C1 segment of cervical spinal cord (tissue), 14 donors: ENCODE measurements around the gene SPRY2.
A peak's percentile ranks its signal among the peaks of the same experiment; 100 is the strongest.
"Not testable (repeated sequence)": the region's sequence is repeated elsewhere in the genome, so short reads cannot be mapped to it uniquely, and the experiment has no call there.

Source experiments
- DNase-seq, 14 donors: peaks; one replicate each; lab custom pipeline; 2025; lab: John Stamatoyannopoulos, UW

The SPRY2 gene

DNA sequence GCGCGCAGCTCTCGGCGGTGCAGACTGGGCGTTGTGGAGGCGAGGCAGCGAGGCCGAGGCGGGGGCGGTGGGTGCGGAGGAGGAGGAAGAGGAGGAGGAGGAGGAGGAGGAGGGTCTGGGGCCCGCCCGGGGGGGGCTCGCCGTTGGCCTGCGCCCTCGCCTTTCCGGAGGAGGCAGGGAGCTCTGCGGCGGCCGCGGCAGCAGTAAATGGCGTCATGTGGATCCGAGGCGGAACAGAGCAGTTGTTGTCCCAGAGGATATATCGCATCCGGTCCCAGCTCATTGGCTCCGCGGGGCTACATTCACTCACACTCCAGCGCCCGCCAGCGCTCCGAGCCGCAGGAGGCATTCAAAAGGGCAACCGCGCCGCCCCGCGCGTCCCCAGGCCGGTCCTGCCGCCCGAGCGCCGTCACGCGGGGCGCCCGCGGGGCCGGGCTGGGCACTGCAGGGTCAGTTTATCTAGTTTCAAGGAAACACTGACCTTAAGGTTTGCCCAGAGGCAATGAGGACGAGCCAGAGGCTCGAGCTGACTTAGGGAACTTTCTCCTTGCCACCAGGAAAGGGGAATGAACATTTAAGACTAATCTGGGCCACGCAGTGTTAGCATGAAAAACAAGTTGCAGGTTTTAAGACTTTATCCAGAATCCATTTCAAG, at the start of gene SPRY2:
Gene SPRY2 (minus strand): TSS at position 26 of the 655 bp plus-strand sequence. CDS start 3,421 bp downstream, outside the sequence.
- DNase-seq = peak; percentile 42 to 97 (median 90)

GRCh38 chr13:80390338-80390737, 49.4 kb upstream of the SPRY2 start:
- DNase-seq = no peak

- no peak for DNase-seq
These were observed 48.4 kb upstream of the SPRY2 start for GRCh38 chr13:80389073-80390038.

GRCh38 chr13:80388506-80388905, 47.6 kb upstream of the SPRY2 start:
- no peak for DNase-seq

DNA sequence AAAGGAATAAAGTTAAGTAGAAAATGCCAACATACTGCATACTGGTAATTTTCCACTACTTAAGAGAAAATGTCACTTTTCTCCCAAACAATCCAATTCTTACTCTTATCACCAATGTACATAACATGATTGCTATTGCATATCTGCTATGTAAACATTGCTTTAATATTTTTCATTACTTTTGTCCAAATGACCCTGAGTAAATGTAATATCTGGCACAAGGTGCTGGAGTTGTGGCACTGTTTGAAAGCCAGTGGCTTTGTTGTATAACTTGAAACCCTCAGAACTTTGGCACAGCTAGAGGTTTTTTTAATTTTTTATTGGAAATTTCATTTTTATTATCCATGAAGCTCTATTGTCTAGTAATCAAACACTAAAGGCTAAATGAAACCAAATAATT, 45.7 kb upstream of the SPRY2 start:
- no peak for DNase-seq

- no peak for DNase-seq
These were observed 45.1 kb upstream of the SPRY2 start for GRCh38 chr13:80386002-80386401.

DNA sequence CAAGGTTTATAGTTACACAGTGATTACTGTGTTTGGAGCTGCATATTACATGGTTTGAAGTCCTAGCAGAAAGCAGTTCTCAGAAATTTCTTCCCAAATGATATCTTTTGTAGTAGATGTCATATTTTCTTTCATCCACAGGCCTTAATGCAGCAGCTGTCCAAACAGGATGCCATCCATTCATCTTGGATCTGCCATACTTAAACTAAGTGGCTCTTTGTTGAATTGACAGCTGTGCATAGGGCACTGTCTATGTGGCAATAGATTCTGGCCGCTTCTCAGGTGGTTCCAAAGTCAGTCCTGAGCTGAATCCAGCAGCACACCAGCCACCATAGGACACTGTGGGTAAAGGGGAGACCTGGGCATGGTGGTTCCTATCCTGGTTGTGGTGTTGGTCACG, 41.6 kb upstream of the SPRY2 start:
- no peak for DNase-seq

- DNase-seq = no peak
These were observed 38.3 kb upstream of the SPRY2 start for GRCh38 chr13:80379245-80379644.

DNA sequence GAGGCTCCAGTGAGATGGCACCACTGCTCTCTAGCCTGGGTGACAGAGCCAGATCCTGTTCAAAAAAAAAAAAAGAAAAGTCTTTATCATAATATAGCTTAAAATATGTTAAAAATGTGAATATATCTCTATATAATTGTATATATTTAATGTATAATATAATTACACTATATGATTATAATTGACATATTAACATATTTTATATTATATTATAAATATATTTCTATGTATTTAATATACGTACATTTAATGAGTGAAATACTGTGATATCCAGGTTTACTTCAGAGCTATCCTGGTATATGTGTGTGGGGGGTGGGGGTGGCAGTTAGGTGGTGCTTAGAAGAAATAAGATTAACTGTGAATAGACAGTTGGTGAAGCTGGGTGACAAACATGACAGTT, 35.6 kb upstream of the SPRY2 start:
- no peak for DNase-seq

DNA sequence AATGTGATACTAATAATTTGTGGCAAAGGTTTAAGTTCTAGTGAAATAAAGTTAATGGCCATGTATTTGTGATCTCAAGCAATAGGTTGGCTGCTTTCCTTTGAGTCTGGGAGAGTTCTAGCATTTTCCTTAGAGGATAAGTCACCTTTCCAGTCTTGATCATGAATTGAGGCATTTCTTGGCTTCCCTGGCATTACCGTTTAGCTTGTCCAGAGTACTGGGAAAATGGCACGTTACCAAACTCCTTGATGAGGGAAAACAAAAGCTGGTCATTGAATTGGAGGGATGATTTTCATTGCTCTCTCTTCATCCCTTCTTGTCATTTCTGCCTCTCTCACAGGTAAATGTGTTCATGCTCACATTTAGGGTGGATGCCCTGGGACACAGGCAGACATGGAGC, 34.0 kb upstream of the SPRY2 start:
- DNase-seq = no peak

DNA sequence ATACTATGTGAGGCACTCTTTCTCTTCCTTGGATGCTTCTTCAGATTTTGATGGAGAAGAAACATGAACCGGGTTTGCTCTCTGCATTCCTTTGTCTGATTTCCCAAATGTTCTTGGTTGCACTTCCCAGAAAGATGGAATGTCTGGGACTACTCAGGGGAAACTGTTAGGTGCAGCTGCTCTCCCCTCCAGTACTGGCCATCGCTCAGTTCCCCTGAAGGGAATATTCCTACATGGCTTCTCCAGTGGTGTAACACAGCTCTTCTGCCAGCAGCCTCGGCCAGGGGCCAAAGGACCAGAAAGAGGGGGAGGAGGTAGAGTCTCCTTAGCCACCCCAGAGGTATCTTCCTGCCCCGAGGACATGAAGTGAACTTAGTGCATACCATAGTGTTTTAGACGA, 33.5 kb upstream of the SPRY2 start:
- no peak for DNase-seq

DNA sequence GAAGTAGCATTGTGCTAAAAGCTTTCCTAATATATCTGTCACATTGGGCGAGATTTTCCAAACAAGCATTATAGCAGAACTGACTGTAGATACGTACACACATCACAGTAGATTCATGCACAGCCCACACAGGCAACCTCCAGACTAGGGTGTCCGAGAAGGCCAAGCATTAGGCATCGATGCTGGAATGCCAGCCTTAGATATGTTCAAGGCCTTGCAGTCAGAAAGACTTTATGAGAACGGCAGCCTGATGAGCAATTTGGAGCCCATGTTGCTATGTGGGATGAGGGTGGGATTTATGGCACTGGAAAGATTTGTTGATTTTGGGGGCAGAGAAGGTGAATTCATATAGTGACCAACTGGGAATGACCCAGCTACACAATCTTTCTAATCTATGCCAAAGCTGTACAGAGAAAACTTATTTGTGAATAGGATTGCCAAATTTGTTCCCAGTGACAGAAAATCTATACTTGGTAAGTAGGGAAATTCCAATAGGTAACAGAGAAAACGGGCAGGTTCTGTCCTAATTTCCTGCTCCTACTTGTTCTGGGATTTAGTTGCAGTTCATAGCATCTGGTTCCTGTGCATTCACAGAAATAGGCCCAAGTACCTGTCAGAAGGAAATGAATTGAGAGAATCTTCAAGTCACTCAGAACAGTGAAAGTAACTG, 31.0 kb upstream of the SPRY2 start:
- no peak for DNase-seq

DNA sequence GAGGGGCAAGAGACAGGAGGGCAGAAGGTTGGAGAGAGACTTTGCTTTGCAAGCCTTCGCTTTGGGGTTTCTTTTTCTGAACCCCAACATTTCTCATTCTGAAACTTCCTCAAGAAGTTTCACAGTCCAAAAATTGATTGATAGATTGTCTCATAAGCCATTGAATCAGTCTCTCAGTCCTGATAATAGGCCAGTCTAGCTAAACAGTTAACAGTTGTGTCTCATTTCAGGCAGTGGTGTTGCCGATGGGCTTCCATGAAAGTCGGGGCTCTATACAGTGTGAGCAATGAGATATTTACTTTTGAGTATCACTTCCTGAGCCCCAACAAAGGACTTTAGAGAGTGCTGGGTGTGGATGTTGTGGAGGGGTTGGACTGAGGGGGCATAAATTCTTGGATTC, 26.5 kb upstream of the SPRY2 start:
- DNase-seq = no peak

DNA sequence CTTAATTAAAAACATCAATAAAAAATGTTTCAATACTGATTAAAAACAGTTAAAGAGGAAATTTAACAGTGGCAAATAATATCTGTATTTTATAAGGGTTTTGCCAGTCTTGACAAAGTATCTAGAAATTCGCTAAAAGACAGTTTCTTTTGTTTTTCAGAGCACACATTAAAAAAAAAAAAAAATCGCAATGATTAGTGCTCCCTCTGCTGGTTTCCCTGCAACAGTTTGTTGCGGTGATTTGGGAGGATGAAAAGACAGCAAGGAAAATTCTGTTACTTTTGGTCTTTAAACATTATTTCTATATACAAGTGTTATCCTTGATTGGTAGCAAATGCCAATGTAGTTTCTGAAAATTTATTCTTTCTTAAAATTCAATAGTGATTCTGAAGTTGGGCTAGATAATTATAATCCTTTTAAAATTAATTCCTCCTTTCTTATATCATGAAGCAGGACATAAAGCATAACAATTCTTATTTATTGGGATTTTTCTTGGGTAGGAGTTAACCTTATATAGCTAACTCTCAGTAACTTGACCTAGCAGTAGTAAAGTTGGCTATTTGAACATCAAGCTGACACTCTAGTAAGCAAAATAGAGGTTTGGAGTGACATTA, 23.1 kb upstream of the SPRY2 start:
- DNase-seq = peak in 1 of 14 donors; percentile 49

- no peak for DNase-seq
These were observed 21.6 kb upstream of the SPRY2 start for GRCh38 chr13:80362481-80362880.

DNA sequence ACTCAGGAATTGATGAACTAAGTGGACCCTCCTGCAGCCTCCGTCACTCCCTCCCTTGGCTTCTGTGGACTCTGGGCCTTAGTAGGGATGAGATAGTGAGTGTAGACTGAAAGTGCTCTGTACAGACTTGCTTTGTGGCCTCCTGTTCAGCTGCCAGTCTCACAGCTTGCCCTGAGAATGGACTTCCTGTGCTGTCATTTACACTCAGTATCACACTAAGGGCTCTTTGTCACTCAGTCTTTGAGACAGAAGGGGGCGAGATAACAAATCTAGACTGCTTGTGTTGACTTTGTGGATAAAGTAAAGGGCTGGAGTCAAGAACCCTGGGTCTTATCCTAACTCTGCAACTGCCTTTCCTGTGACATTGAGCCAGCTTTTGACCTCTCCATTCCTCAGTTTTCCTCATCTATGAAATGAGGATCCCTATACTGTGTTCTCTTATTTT, 21.0 kb upstream of the SPRY2 start:
- DNase-seq = peak in 5 of 14 donors; percentile 8 to 32 (median 12)

GRCh38 chr13:80361298-80361697, 20.4 kb upstream of the SPRY2 start:
- DNase-seq = no peak

DNA sequence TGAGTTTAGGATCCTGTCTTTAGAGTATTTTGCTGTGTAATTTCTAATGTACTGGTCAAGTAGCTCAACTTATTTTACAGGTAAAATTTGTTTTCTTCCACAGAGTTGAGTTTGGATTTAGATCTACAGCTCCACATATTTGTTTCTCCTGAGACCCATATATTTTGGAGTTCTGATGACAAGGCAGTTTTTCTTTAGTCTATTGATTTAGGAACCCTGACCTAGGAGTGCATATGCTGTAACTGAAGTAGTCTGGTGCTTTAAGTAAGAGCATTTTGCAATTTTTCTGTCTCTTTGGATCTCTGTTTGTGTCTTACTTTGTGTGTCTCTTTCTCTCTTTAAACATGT, 19.5 kb upstream of the SPRY2 start:
- DNase-seq = no peak

DNA sequence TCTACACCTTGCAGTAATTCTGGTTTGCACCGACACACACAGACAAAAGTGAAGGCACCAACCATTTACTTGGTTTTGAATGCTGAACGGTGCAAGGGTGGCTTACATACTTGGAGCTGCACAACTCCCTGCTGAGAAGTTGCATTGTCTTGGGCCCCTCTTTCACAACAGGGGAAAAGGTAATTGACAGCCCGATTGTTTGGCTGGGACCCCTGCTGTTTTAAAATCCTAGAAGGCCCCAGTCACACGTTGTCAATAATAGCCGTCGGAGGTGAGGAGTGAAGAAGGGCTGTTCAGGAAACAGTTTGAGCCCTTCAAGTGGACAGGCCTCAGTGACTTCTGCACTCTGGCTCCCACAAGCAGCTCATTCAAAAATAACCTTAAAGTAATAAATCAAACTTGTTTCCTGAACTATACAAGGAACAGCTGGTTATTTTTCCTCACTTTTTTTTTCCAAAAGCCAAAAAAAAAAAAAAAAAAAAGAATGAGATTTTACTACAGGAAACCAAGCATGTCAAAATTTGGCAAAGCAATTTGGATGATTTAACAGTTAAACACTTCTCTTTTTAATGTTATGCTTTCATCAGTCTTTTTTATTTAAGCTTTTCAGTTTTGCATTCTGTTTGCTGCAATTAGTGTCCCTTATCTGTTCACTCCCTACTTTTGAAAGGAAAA, 19.0 kb upstream of the SPRY2 start:
- no peak for DNase-seq

DNA sequence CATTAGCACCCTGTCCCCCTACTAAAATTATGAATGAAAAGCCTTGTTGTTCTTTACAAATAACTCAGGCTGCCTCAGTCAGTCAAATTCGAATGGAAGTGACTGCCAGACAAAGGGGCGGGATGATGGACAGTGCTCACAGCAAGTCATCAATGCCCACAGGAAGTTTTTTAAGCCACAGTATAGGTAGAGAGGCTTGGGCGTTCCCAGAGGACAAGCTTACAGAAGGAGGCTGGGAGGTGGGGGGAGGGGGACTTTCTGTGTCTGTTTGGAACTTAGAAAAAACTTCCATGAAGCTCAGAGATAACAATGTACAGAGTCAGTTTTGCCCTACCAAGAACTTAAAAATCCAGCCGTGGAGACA, 18.5 kb upstream of the SPRY2 start:
- DNase-seq = no peak

DNA sequence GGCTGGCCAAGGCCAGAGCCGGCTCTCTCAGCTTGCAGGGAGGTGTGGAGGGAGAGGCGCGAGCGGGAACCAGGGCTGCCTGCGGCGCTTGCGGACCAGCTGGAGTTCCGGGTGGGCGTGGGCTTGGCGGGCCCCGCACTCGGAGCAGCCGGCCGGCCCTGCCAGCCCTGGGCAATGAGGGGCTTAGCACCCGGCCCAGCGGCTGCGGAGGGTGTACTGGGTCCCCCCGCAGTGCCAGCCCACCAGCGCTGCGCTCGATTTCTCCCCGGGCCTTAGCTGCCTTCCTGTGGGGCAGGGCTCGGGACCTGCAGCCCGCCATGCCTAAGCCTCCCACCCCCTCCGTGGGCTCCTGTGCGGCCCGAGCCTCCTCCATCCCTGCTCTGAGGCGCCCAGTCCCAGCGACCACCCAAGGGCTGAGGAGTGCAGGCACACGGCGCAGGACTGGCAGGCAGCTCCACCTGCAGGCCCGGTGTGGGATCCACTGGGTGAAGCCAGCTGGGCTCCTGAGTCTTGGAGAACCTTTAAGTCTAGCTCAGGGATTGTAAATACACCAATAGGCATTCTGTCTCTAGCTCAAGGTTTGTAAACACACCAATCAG, 14.7 kb upstream of the SPRY2 start:
- DNase-seq = not testable (repeated sequence)
